DND-41 (cell line): ENCODE data around the gene KCMF1.

Experiments
- CTCF ChIP-seq: IDR thresholded peaks from 2 replicates; pipeline ENCODE4 v1.5.1; 2012; ENCODE audit warnings: borderline replicate concordance, low read length, moderate library complexity, mild to moderate bottlenecking; ENCODE audit not compliant: poor library complexity, severe bottlenecking; ENCODE audit errors: extremely low read depth
- EZH2 ChIP-seq: IDR thresholded peaks from 3 replicates; pipeline ENCODE4 v1.6.1; 2012; ENCODE audit warnings: borderline replicate concordance, low read depth, mild to moderate bottlenecking, moderate library complexity, low read length, inconsistent platforms; ENCODE audit not compliant: severe bottlenecking

DNA sequence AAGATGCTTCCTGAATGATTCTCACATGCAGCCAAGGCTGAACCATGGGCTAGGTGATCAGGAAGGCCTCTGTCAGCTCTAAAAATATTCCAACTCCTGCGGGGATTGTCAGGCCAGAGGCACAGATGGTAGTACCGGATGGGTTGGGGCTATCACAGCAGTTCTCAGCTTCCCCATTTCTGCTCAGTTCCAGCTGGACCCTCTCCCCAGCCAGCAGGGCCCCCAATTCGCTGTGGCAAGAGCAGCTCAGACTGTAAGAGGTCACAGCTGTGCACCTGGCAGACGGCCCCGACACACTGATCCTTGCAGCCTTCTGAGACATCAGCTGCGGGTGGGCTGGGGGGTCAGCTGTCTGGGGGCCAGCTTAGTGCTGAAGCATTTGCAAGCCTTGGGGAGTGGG lies 118.6 kb downstream of the KCMF1 start:
- TF ChIP-seq CTCF (no peak), EZH2 (no peak)
